HFF-Myc (cell line): ENCODE data around the gene CASKIN2.

Experiments used
- DNase-seq: peaks from one replicate; pipeline ENCODE4 v3.0.0-alpha.2; 2011; ENCODE audit warnings: low read depth; ENCODE audit errors: extremely low read depth
- H3K4me3 ChIP-seq: replicated peaks from 2 replicates; pipeline ENCODE4 v1.5.1; 2011; ENCODE audit warnings: low read depth, mild to moderate bottlenecking, control low read depth, low read length
- CTCF ChIP-seq: IDR thresholded peaks from 2 replicates; pipeline ENCODE4 v1.5.1; 2012; ENCODE audit warnings: mild to moderate bottlenecking, low read depth, low read length, control low read depth; ENCODE audit errors: missing control alignments

Gene CASKIN2

GRCh38 chr17:75465039-75465438 lies 50.3 kb downstream of the CASKIN2 start:
- no peak overlapping the region for H3K4me3 ChIP-seq
- TF ChIP-seq CTCF: no peak

GRCh38 chr17:75463603-75464002 lies 51.7 kb downstream of the CASKIN2 start:
- no peak overlapping the region for H3K4me3 ChIP-seq
- TF ChIP-seq CTCF: no peak
- no peak for DNase-seq

More at GRCh38 chr17:75465039-75465438, 50.3 kb downstream of the CASKIN2 start:
- DNase-seq: no peak

GRCh38 chr17:75460295-75460694 lies 55.0 kb downstream of the CASKIN2 start:
- no peak for DNase-seq
- TF ChIP-seq CTCF: no peak
- no peak overlapping the region for H3K4me3 ChIP-seq

- TF ChIP-seq CTCF: no peak
- no peak for DNase-seq
- H3K4me3 ChIP-seq: no peak overlapping the region
Observed at GRCh38 chr17:75459590-75460267, 55.6 kb downstream of the CASKIN2 start.

- no peak for DNase-seq
- no peak for TF ChIP-seq CTCF
- no peak overlapping the region for H3K4me3 ChIP-seq
Observed at GRCh38 chr17:75459246-75459589, 56.1 kb downstream of the CASKIN2 start.

- no peak for TF ChIP-seq CTCF
- peak overlapping the region; percentile 68 for H3K4me3 ChIP-seq
- DNase-seq: no peak
Observed at GRCh38 chr17:75457047-75457654, 58.2 kb downstream of the CASKIN2 start.
